ACHN (cell line): ENCODE data around the gene FZR1.

Source experiments
- DNase-seq: peaks from one replicate; pipeline ENCODE4 v3.0.0-alpha.2; 2015
- in situ Hi-C: cut with HindIII; loops from 2 replicates; pipeline ENCODE4 v1.10.0; 2017; ENCODE audit warnings: low sequenced_read_pairs, low pct_ligation_motif_present, low pct_unique_long_range_greater_than_20kb

Gene FZR1

DNA sequence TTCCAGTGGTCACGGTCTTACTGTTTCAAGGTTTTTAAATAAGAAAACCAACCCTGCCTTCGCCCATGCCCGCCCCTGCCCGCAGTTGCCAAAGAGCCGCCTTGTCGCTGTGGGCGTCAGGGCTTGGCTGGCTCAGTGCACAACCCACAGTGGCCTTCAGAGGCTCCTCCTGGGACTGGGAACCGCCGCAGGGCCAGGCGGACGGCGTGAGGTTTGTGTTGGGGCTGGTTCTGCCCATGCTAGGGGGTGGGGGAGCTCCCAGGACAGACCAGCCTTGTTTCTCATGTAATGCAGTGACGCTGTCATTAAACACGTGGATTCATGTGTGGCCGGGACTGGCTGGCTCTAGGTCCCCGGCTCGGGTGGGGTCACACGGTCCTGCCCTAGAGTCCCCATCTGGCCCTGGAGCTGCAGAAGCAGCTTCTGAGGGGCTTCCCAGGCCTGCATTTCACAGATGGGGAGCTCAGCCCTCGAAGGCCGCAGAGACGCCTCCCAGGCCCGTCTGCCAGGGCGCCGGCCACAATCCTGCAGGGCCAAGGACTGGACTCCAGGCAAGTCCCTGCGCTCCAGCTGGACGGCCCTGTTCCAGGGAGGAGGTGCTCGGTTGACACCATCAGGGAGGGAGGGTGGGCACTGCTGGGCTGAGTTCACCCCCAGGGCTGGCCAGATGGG lies 30.5 kb downstream of the FZR1 start:
- in situ Hi-C loops: no loop called here
- DNase-seq: no peak

- no peak for DNase-seq
- in situ Hi-C loops: no loop called here
These were observed 31.0 kb downstream of the FZR1 start for GRCh38 chr19:3537101-3537437.

GRCh38 chr19:3537438-3538240 lies 31.5 kb downstream of the FZR1 start:
- in situ Hi-C loops: no loop called here
- DNase-seq: no peak

DNA sequence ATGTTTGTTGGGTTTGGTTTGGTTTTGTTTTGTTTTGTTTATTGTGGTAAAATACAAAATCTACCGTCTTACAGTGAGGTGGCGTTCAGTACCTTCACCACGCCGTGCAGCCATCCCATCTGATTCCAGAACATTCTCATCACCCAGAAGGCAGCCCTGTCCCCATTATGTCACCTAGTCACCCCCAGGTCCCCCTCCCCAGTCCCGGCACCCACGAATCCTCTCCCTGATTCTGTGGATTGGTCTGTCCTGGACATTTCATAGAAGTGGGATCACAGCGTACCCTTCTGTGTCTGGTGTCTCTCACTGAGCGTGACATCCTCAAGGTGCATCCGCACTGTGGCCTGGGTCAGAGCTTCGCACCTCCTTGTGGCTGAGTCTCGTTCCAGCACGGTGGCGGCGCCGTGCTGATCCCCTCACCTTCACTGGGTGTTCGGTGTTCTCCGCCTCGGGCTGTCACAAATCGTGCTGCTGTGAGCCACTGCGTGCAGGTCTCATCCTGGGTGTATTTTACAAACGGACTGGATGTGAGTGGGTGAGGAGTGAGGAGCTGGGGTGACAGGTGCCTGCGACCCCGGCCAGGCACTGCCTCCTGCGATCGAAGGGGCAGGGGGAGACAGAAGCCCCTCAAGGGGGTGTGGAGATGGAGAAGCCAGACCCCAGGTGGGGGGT lies 32.3 kb downstream of the FZR1 start:
- in situ Hi-C loops: no loop called here
- DNase-seq: no peak

- no peak for DNase-seq
These were observed 33.0 kb downstream of the FZR1 start, which contains the start of gene TEKTIP1 for GRCh38 chr19:3538965-3539755. TSS of gene TEKTIP1 (plus strand) at chr19:3539174. CDS start at chr19:3539178, 4 bp downstream.

DNA sequence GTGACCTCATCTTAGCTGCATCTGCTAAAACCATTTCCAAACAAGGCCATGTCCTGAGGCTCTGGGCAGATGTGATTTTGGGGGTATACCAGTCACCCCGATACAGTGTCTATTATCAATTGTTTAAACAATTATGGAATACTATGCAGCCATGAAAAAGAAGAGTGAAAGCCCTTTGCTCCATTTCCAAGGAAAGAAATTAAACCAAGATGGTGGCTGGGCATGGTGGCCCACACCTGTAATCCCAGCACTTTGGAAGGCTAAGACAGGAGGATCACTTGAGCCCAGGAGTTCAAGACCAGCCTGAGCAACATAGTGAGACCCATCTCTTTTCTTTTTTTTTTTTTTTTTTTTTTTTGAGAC lies 33.6 kb downstream of the FZR1 start:
- DNase-seq: no peak
- in situ Hi-C loops: no loop called here

More at GRCh38 chr19:3538965-3539755, 33.0 kb downstream of the FZR1 start, which contains the start of gene TEKTIP1:
- in situ Hi-C loops: no loop called here

DNA sequence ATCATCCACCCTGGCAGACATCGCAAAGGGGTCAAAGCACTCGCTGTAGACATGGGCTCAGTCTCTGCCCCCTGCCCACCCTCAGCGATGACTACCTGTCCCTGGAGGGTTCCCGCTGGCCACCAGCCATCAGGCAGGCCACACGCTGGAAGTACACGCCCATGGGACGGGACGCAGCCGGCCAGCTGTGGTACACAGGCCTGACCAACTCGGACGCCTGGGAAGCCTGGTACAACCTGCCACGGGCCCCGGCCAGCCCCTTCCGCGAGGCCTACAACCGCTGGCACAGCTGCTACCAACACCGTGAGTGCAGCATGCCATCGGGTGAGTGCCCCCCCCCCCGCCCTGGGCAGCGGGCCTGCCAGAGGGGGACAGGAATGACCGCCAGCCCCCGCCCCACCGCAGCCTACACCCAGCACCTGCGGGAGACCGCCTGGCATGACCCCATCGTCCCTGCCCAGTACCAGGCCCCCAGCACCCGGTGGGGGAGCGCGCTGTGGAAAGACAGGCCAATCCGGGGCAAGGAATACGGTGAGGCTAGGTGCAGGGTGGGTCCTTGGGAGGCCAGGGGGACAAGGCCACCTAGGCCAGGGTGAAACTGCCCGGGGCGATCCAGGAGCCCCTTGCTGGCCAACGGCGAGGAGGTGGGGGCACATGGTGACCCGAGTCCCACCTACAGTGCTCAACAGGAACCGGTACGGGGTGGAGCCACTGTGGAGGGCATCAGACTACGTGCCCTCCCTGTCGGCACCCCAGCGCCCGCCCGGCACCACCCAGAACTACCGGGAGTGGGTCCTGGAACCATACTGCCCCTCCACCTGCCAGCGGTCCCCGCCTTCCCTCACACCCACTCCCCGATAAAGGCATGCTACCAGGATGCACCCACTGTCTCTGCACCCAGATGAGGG lies 37.3 kb downstream of the FZR1 start:
- DNase-seq: no peak
- in situ Hi-C loops: no loop called here

DNA sequence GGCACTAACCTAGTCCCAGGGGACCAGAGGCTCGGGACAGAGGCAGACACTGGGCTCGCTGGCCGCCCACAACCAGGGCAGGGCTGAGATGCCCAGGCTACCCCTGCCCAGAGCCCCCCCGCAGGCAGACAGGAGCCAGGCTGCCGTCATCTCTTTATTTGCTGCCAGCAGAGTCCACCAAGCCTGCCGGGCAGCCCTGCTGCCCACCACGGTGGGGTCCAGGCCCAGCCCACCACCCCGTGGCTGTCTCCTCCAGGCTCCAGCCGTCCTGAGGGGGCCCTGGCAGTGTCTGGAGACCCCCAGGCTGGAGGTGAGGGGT lies 37.9 kb downstream of the FZR1 start:
- in situ Hi-C loops: no loop called here

DNA sequence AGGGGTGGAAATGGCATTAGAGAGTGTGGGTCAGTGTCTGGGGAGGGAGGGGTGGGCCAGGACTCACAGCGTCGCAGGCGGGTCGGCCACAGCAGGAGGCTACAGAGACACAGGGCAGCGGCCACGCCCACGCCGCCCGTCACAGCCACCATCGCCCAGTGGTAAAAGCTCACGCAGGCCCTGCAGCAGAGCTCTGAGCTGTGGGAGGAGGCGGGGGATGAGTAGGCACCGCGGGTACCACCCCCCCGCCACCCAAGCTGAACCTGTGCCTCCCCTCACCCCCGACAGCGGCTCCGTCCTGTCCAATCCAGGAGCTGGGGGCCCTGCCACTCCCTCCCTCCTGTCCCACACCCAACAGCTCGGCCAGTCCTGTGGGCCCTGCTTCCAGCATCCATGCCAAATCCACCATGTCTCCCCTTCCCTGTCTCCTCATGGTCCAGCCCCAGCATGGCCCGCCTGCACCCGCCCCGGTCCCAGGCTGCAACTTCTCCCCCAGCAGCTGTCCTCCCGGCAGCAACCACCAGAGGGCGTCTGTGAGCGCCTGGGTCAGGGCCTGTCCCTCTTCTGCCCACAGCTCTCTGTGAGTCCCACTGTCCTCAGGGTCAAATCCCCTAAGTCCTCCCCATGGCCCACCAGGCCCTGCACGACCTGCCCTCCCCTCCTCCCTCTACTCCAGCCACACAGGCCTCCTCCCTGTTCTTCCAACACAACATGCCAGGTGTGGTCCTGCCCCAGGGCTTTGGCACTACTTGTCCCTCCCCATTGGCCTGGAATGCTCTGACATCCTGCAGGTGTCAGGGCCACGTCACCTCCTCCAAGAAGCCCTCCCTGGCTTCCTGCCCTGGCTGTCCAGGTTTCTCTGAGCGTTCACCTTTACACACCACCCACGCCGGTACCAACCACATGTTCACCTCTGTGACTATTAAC lies 38.9 kb downstream of the FZR1 start:
- peak; percentile 50 for DNase-seq
- in situ Hi-C loops: no loop called here

More for the DNA sequence above, 37.9 kb downstream of the FZR1 start:
- no peak for DNase-seq

- DNase-seq: no peak
- in situ Hi-C loops: no loop called here
These were observed 39.5 kb downstream of the FZR1 start for GRCh38 chr19:3545669-3546034.

DNA sequence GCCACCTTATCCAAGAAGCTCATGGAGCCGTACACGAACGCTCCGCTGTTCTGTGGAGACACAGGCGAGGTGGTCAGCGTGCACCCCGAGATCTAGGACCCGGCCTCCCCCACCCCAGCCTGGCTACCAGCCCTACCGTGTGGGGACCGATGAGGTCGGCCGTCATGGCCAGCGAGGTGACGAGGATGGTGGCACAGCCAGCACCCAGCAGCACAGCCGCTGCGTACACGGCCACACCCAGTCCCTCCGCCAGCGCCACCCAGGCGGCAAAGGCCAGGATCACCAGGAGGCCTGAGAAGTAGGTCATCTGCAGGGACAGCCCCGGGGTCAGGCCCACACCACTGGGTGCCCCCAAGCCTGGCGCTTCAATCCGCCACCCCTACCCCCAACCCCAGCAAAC lies 40.0 kb downstream of the FZR1 start:
- DNase-seq: no peak
- in situ Hi-C loops: no loop called here

- peak; percentile 26 for DNase-seq
- in situ Hi-C loops: no loop called here
These were observed 41.2 kb downstream of the FZR1 start for GRCh38 chr19:3547301-3547731.

GRCh38 chr19:3547767-3548282 lies 41.7 kb downstream of the FZR1 start:
- in situ Hi-C loops: no loop called here

GRCh38 chr19:3548606-3549005 lies 42.5 kb downstream of the FZR1 start:
- no peak for DNase-seq
- in situ Hi-C loops: no loop called here

More at GRCh38 chr19:3547767-3548282, 41.7 kb downstream of the FZR1 start:
- no peak for DNase-seq

DNA sequence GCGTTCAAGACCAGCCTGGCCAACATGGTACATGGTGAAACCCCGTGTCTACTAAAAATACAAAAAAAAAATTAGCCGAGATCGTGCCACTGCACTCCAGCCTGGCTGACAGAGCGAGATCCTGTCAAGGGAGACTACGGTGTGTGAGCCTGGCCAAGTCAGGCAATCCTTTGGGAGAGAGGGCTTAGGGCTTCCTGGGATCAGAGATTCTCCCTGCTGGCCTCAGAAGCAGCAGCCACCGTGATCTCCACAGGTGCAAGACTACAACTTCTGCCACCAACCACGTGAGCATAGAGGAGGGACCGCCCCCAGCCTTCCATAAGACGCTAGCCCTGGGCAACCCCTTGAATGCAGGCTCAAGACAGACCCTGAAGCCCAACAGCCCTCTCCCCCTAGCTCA lies 43.7 kb downstream of the FZR1 start:
- in situ Hi-C loops: no loop called here
- no peak for DNase-seq

- DNase-seq: no peak
- in situ Hi-C loops: no loop called here
These were observed 45.1 kb downstream of the FZR1 start for GRCh38 chr19:3550947-3551791.
